Stimulated activated CD4-positive, alpha-beta T cell treated with anti-CD3 and anti-CD28 coated beads, TNF-alpha, amount 100 ng/mL, for 1 hour (primary cell): ENCODE results near the gene TULP4.
"Not testable (repeated sequence)": the region's sequence is repeated elsewhere in the genome, so short reads cannot be mapped to it uniquely, and the experiment has no call there.

Experiments
- DNase-seq, 3 donors: peaks; one replicate each; pipeline ENCODE4 v3.0.0-alpha.2; 2020; ENCODE audit warnings: low read depth in 3 of 3, low spot score in 1 of 3

The TULP4 gene

DNA sequence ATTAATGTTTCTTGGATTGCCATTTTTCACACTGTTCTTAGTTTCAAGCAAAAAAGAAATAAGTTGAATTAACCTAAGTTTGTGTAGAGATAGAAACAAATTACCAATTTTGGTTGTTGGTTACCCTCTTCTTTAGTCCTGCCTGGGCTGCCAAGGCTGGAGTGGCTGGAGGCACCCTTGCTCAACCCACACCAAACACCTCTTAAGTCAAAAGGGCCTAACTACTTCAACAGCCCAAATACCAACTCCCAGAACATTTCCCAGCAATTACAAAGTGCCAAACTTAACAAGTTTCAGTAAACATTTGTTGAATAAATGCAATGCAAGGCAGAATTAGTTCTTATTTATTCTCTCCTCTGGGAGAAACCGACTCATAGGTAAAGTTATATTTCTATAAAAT is 209.5 kb downstream of the TULP4 start:
- no peak for DNase-seq

DNA sequence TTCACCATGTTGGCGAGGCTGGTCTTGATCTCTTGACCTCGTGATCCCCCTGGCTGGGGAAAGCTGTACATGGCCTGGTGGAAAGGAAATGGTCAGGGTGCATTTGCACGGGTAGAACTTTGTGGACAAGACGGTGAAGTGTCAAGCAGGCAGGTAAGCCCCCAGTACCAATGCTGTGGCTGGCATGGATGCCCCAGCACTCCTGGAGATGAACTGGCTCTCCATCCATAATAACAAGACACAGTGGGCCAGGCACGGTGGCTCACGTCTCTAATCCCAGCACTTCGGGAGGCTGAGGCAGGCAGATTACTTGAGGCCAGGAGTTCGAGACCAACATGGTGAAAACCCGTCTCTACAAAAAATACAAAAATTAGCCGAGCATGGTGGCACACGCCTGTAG is 210.4 kb downstream of the TULP4 start:
- DNase-seq, result no peak

DNA sequence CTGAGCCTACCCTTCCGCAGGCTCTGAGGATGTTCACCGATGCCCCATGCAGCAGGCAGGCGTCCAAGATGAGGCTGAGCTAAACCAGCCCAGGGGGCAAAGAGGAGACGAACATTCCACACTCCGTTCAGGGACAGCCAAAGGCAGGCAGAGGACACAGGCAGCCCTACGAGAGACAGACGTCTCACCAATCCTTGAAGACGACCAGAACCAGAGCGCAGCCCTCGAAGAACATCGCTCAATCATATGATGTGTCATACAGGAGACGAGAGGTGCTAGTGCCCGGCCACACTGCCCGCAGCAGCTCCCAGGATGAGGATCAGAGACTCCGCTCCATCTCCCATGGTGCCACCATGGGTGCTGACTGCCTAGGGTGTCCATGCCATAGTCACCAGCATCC is 212.0 kb downstream of the TULP4 start:
- no peak for DNase-seq

DNA sequence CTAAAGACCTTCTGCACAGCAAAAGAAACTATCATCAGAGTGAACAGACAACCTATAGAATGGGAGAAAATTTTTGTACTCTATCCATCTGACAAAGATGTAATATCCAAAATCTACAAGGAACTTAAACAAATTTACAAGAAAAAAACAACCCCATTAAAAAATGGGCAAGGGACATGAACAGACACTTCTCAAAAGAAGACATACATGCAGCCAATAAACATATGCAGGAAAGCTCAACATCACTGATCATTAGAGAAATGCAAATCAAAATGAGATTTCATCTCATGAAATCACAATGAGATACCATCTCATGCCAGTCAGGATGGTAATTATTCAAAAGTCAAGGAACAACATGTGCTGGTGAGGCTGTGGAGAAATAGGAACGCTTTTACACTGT is 215.6 kb downstream of the TULP4 start:
- DNase-seq, result not testable (repeated sequence)

GRCh38 chr6:158528826-158529225 is 216.6 kb downstream of the TULP4 start:
- no peak for DNase-seq

DNA sequence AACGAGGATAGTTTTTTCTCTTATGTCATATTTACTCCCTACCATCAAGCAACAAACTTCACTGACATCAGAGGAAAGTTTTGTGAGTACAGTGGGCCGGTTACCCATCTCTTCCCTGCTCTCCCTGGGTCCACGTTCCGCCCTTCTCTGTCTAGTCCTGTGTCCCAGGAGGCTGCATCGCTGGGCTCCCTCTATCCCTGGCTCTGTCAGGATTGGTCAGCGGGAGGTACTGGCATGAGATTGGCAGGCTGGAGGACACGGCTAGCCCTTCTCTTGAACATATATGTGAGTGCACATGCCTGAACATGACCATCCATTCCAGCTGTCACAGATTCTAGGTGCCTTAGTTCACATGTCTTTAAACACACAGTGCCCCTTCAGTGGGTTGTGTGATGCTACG is 217.4 kb downstream of the TULP4 start:
- no peak for DNase-seq

GRCh38 chr6:158531566-158531965 is 219.3 kb downstream of the TULP4 start:
- DNase-seq, result no peak

DNA sequence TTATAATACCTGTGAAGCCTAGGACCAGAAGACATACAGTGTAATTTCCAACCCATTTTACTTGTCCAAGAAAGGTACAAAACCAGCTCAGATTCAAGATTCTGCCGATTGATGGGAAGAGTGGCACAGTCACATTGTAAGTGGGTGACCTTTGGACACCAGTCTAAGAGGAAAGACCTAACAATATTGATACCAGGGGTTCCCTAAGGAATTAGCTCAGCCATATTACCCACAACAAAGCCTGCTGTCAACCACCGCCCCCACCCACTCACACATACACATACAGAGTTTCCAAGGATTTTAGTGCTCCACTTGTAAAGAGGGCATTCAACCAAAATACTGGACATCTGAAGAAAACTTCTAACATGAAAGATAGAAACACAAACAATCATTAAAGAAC is 219.7 kb downstream of the TULP4 start:
- no peak for DNase-seq

- peak in 2 of 3 donors; percentile 38 to 61 for DNase-seq
These were observed 224.0 kb downstream of the TULP4 start for GRCh38 chr6:158536084-158536890.

DNA sequence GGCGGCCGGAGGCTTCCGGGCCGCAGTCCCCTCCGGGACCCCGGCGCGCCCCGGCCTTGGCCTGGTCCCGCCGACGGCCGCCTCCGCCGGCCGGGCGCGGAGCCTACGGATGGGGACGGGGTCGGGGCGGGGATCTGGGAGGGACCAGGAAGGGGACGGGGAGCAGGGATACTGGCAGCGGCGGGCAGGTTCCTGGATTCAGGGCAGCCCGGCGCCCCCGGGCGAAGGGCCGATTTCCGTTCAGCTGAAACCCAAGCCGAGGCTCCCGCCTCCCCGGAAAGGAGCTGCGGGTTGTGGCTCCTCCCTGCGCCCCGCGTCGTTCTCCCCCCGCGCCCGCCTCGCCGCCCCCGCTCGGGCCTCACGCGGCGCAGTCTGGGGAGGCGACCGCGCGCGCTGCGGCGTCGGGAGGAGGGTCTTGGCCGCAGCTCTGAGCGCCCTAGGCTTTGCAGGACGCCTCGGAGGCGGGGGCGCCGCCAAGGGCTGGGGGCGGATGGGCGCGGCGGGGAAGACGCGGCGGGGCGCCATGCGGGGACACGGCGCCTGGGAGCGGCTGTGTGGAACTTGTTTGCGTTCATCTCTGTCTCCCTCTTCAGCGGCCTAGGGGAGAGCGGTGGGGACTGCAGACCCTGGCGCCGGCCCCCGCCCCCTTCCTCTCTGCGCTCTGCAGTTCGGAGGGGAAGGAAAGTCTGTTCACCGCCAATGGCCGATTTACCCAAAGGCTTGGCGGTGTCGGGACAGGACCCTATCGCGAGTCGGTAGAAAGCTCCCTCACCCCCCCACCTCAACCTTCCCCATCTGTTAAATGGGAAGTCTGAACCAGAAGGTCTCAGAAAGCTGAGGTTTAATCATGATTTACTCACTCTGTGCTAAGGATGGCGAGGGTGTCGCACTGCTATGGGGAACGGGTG is 224.9 kb downstream of the TULP4 start:
- DNase-seq, result no peak

DNA sequence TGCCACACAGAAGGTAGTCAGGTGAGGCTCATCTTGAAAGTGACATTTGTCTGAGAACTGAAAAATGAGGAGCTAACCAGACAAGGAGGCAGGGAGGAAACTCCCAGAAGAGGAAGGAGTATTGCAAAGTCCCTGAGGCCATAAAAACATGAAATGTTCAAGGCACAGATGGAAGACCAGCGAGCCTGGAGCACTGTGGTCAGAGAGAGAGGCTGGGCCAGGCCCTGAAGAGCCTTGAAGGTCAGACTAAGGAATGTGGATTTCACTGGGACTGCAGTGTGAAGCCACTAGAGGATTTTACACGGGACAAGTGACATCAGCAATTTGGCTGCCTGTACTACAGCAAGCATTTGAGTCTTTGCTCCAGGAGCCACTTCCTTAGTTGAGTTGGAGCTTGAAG is 226.5 kb downstream of the TULP4 start:
- DNase-seq, result no peak

DNA sequence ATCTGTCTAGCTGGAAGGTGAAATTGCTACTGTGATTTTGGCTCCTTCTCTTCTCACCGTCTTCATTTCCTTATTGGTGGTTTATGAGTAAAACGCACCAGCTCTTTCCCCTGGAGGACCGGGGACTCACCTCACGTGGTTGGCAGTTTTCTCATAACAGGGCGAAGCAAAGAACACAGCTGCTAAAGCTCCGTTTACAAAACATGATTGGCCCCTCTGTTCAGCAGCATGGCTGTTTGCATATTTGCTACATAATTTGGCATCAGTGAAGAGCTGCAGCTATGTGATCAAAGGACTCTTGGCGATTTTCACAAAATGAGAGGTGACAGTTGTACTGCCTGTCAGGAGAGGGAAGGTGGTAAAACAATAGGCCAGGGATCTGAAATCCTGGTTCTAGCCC is 227.1 kb downstream of the TULP4 start:
- DNase-seq, result no peak

DNA sequence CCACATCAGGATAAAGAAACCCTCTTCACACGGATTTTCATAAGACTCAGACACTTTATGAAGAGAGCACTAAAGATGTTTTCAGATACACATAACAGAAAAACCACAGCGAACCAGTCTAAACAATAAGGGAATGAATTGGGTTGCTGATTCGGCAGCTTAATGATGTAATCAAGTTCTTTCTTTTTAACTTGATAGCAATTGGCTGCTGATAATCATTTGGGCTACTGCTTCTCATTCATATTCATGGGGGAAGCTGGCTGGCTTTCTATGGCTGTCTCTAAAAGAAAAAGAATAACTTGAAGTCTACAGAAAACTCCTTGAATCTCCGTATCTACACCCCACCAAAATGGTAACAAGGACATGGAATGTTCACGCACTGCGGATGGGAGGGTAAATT is 227.6 kb downstream of the TULP4 start:
- no peak for DNase-seq

DNA sequence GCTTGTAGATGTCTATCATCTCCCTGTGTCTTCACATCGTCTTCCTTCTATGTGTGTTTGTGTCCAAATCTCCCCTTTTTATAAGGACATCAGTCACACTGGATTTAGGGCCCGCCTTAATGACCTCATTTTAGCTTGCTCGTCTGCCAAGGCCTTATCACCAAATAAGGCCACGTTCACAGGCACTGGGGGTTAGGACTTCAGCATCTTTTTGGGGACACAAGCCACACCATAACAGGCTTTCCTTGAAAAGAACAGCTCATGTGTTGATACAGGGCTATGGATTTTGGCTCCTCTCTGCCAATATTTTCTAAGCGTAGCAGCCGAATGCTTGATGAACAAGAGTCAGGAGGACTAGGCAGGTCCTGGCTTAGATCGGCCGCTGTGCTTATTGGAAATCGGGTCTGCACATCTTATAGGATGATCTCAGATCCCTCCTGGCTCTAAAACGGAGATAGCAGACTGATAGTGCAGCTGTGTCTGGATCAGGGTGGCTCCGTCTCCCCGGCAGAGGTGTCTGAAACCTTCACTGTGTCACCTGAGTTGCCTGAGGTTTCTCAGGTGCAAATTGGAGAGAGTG is 231.4 kb downstream of the TULP4 start:
- no peak for DNase-seq

DNA sequence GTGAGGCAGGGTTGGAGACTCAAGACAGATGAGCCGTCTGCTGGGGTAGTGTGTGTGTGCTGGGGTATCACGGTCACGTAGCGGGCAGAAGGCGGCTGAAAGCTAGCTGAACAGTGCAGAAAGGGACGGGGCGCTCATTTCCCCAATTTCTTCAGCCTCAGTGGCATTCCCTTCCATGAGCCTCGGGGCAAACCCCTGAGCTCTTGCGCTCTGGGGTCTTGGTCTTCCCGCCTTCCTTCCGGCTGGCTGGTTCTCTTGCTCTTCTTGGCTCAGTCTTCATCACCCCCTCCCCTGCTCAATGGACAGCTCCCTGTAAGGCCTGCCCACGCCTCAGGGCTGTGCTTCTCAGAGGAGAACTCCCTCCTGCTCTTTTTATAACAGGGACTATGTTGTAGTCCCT is 232.2 kb downstream of the TULP4 start:
- no peak for DNase-seq

- no peak for DNase-seq
These were observed 233.0 kb downstream of the TULP4 start for GRCh38 chr6:158545043-158545966.

- DNase-seq, result no peak
These were observed 236.3 kb downstream of the TULP4 start for GRCh38 chr6:158548418-158549161.

DNA sequence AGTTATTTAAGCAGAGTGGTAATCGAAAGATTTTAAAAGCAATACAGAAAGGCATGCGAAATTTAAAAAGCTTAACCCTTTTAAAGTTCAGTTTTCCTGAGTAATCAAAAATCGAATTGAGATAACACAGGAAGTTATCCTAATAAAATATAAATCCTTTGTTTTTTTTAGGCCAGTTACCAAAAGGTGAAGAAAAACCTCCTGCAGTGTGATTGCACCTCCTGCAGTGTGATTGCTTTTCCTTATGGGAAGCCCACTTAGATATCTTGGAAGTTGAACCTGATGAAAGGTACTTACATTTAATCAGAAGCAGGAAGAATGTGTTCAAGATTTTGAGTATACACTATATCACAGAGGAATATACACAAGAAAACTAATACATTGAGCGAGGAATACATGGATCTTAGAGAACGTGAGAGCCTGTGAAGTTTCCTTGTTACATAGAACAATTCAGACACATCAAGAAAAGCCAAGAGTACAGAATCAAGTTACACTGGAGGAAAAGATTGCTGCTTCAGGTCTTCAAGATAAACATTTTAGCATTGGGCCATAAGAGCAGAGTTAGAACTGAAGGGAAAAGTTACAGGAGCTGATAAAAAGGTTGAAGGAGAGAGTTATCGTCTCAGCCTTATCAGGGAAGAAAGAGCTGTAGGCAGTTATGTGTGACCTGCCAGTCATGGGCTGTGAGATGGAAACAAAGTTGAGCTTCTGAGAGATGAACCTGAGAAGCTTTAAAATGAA is 240.0 kb downstream of the TULP4 start:
- no peak for DNase-seq

DNA sequence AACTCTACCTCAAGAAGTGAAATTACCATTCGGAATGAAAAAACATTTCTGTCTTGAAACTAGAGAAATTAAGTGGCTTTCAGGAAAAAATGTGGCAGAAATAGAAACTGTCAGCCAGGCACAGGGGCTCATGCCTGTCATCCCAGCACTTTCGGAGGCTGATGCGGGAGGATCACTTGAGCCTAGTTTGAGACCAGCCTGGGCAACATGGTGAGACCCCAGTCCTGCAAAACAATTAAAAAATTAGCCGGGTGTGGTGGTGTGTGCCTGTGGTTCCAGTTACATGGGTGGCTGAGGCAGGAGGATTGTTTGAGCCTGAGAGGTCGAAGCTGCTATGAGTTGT is 240.5 kb downstream of the TULP4 start:
- no peak for DNase-seq
